CD4-positive, alpha-beta T cell treated with Interleukin-15 for 4 hours (primary cell): Measurements from ENCODE around the gene UQCRHL.
A peak's percentile ranks its signal among the peaks of the same experiment; 100 is the strongest.
"Not testable (repeated sequence)": the region's sequence is repeated elsewhere in the genome, so short reads cannot be mapped to it uniquely, and the experiment has no call there.

Experiments
- DNase-seq: peaks from one replicate; pipeline ENCODE4 v3.0.0-alpha.2; 2020; ENCODE audit warnings: low spot score

Gene UQCRHL

GRCh38 chr1:15807549-15807948, at the start of gene UQCRHL:
UQCRHL (minus strand) TSS chr1:15807649; CDS start chr1:15807649, 0 bp downstream.
- not testable (repeated sequence) for DNase-seq

- DNase-seq: no peak
Observed at GRCh38 chr1:15856888-15857287, 49.4 kb upstream of the UQCRHL start.

GRCh38 chr1:15852828-15853302, 45.4 kb upstream of the UQCRHL start:
- no peak for DNase-seq

GRCh38 chr1:15852036-15852827, 44.8 kb upstream of the UQCRHL start:
- DNase-seq: no peak

GRCh38 chr1:15851210-15852035, 44.0 kb upstream of the UQCRHL start:
- no peak for DNase-seq

- no peak for DNase-seq
Observed at GRCh38 chr1:15850471-15851001, 43.1 kb upstream of the UQCRHL start.

GRCh38 chr1:15849775-15850324, 42.4 kb upstream of the UQCRHL start:
- no peak for DNase-seq

GRCh38 chr1:15848929-15849774, 41.7 kb upstream of the UQCRHL start:
- peak; percentile 57 for DNase-seq

- peak; percentile 25 for DNase-seq
Observed at GRCh38 chr1:15848143-15848928, 40.9 kb upstream of the UQCRHL start.

- no peak for DNase-seq
Observed at GRCh38 chr1:15847893-15848142, 40.4 kb upstream of the UQCRHL start.

- peak; percentile 99 for DNase-seq
Observed at GRCh38 chr1:15847100-15847892, 39.8 kb upstream of the UQCRHL start, which contains the start of gene SPEN. SPEN (plus strand) TSS chr1:15847707; CDS start chr1:15848068, 361 bp downstream.

- not testable (repeated sequence) for DNase-seq
Observed at GRCh38 chr1:15846056-15846455, 38.6 kb upstream of the UQCRHL start.

GRCh38 chr1:15843826-15844572, 36.5 kb upstream of the UQCRHL start:
- DNase-seq: no peak

GRCh38 chr1:15838721-15839120, 31.3 kb upstream of the UQCRHL start:
- no peak for DNase-seq

GRCh38 chr1:15837931-15838330, 30.5 kb upstream of the UQCRHL start:
- DNase-seq: no peak

GRCh38 chr1:15836772-15837669, 29.6 kb upstream of the UQCRHL start:
- DNase-seq: peak; percentile 67

GRCh38 chr1:15836511-15836771, 29.0 kb upstream of the UQCRHL start:
- not testable (repeated sequence) for DNase-seq

GRCh38 chr1:15835741-15836510, 28.5 kb upstream of the UQCRHL start:
- peak; percentile 99 for DNase-seq
